WI38 (cell line): ENCODE measurements around the gene PRKCE.
"Not testable (repeated sequence)": the region's sequence is repeated elsewhere in the genome, so short reads cannot be mapped to it uniquely, and the experiment has no call there.

Experiments used
- H3K4me3 ChIP-seq: 2 replicates; pipeline ENCODE4 v1.5.1; 2011; ENCODE audit warnings: low read depth, mild to moderate bottlenecking, control low read depth, low read length
- CTCF ChIP-seq: IDR thresholded peaks from 2 replicates; pipeline ENCODE4 v1.5.1; 2012; ENCODE audit warnings: low read depth, mild to moderate bottlenecking, control low read depth, low read length

The PRKCE gene

GRCh38 chr2:45691171-45691999 is 39.9 kb downstream of the PRKCE start:
- TF ChIP-seq CTCF, result no peak
- H3K4me3 ChIP-seq, result no peak overlapping the region

DNA sequence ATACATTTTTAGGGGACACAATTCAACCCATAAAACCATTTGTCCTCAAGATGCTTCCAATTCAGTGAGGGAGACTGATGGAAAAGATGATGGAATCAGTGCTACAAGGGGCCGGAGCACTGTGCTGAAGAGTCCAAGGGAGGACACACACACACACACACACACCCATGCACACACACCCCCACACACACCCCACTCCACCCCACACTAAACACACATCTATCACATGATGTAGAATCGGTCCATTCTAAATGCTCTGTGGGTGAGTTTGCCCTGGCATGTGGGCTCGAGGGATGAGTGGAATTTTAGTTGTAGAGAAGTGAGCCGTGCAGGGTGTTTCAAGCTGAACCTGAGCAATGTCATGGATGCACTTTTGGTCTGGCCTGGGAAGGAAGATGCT is 41.1 kb downstream of the PRKCE start:
- no peak for TF ChIP-seq CTCF

GRCh38 chr2:45695480-45696007 is 44.1 kb downstream of the PRKCE start:
- H3K4me3 ChIP-seq, result not testable (repeated sequence)

More for the DNA sequence above, 41.1 kb downstream of the PRKCE start:
- no peak overlapping the region for H3K4me3 ChIP-seq

- no peak for TF ChIP-seq CTCF
- no peak overlapping the region for H3K4me3 ChIP-seq
These were observed 45.2 kb downstream of the PRKCE start for GRCh38 chr2:45696708-45697107.

- TF ChIP-seq CTCF, result no peak
- no peak overlapping the region for H3K4me3 ChIP-seq
These were observed 45.7 kb downstream of the PRKCE start for GRCh38 chr2:45697190-45697589.

DNA sequence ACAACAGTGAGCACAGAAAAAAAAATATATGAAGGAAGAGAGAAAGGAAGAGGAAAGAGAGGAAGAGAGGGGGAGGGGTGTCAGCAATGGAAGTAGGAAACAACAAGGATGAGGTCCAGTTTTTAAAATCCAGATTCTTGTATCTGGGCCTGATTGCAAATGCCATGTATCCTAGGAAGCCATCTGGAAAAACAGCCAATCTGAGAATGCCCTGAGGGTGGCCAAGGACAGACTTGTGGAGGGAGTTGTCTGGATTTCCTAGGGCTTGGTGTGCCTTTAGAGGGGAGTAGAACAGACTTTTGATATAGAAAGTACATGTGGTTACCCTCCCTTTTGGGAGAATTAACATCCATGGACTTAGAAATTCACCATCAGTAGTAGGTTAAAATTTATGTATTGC is 47.1 kb downstream of the PRKCE start:
- no peak overlapping the region for H3K4me3 ChIP-seq
- TF ChIP-seq CTCF, result no peak

- TF ChIP-seq CTCF, result no peak
- no peak overlapping the region for H3K4me3 ChIP-seq
These were observed 47.7 kb downstream of the PRKCE start for GRCh38 chr2:45699032-45699658.
